ENCODE results near the gene TAB2.

Gene TAB2

GRCh38 chr6:149422581-149422980 lies 105.1 kb downstream of the TAB2 start:
- TF ChIP-seq CTCF (IDR thresholded peaks at IDR 0.05; ENCODE audit: insufficient read depth, low read length, missing control alignments), result no peak
- CTCF ChIA-PET, result interaction anchor here (0.7 to 18.9 kb wide), 5 partner anchors 9 to 392 kb away, joined by 3 to 382 read pairs (median 19); no protein-coding TSS in a partner anchor

GRCh38 chr6:149423964-149424440 lies 106.5 kb downstream of the TAB2 start:
- DNase-seq (ENCODE audit: low read depth, low spot score), result no peak
- H3K4me3 ChIP-seq (ENCODE audit: low read depth, low read length), result no peak overlapping the region; the same call in 1 of the 2 replicates
- CTCF ChIA-PET, result interaction anchor here (0.6 to 18.9 kb wide), 6 partner anchors 9 to 393 kb away, joined by 3 to 382 read pairs (median 4); no protein-coding TSS in a partner anchor
- TF ChIP-seq CTCF (IDR thresholded peaks at IDR 0.05; ENCODE audit: insufficient read depth, low read length, missing control alignments), result no peak
- POLR2A ChIA-PET, result no interaction called here

More at GRCh38 chr6:149422581-149422980, 105.1 kb downstream of the TAB2 start:
- POLR2A ChIA-PET, result no interaction called here
- no peak overlapping the region for H3K4me3 ChIP-seq (ENCODE audit: low read depth, low read length)
- DNase-seq (ENCODE audit: low read depth, low spot score), result no peak

DNA sequence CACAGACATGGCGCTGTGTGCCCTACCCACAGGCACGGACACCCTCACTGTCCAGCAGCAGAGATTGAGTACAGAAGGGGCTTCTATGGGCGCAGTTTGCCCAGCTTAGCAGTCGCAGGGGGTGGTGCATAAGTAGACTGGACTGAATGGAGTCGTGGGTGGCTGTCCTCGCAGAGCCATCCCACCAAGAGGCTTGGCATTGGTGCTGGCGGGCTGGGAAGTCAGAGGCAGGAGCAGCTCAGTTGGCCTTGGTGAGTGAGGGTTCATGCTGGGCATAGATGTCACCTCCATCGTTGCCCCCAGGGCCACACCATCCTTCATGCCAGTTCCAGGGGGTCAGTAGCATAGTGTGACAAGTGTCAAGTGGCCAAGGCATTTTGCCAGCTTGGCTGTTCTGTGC lies 107.7 kb downstream of the TAB2 start:
- DNase-seq (ENCODE audit: low read depth, low spot score), result no peak
- ChIA-PET POLR2A (no interaction called here), CTCF (interaction anchor here (1.5 to 18.9 kb wide), 2 partner anchors 15 to 394 kb away, joined by 5 to 382 read pairs; no protein-coding TSS in a partner anchor)
- TF ChIP-seq CTCF (IDR thresholded peaks at IDR 0.05; ENCODE audit: insufficient read depth, low read length, missing control alignments), result no peak
- H3K4me3 ChIP-seq (ENCODE audit: low read depth, low read length), result no peak overlapping the region

DNA sequence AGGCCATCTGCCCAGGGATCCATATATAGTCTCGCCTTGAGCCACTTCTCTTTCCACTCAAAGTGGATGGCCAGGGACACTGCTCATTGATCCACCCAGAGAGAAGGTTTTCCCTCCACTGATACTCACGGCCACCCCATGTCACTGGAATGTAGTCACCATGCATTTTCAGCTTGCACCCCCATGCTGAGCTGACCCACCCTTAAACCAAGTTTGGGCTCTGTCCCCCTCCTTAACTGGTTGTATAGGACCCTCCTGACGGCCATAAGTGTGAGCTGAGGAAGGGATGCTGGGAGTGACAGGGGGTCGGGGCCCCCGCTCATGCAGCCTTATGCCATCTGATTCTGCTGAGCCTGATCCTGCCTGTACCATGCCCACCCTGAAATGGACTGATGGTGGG lies 108.2 kb downstream of the TAB2 start:
- no peak for DNase-seq (ENCODE audit: low read depth, low spot score)
- TF ChIP-seq CTCF (IDR thresholded peaks at IDR 0.05; ENCODE audit: insufficient read depth, low read length, missing control alignments), result no peak
- no peak overlapping the region for H3K4me3 ChIP-seq (ENCODE audit: low read depth, low read length)
- POLR2A ChIA-PET, result no interaction called here
- CTCF ChIA-PET, result interaction anchor here (18.9 kb wide), 1 partner anchor 395 kb away, joined by 382 read pairs; no protein-coding TSS in a partner anchor

DNA sequence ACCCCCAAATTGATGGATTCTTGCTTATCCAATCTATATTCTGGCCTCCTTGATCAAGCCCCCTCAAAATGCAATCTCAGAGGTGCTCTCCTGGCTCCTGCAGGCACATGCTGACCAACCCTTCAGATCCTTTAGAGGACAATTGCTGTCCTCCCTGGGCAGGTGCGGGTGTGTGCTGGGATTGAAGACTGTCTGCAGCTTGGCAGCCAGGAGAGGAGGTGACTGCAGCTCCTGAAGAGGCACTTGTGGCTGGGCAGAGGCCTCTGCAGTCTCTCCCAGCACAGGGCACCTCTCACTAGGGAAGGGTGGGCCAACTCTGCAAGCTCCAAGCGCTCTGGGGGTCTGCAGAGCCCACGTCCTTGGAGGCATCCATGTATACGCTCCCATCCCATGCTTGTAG lies 111.1 kb downstream of the TAB2 start:
- CTCF ChIA-PET, result interaction anchor here (0.7 to 18.9 kb wide), 5 partner anchors 9 to 398 kb away, joined by 3 to 382 read pairs (median 8); no protein-coding TSS in a partner anchor
- no peak for TF ChIP-seq CTCF (IDR thresholded peaks at IDR 0.05; ENCODE audit: insufficient read depth, low read length, missing control alignments)
- no peak for DNase-seq (ENCODE audit: low read depth, low spot score)
- POLR2A ChIA-PET, result interaction anchor here (1.3 kb wide), 1 partner anchor 396 kb away, joined by 3 read pairs; no protein-coding TSS in a partner anchor
- no peak overlapping the region for H3K4me3 ChIP-seq (ENCODE audit: low read depth, low read length)

DNA sequence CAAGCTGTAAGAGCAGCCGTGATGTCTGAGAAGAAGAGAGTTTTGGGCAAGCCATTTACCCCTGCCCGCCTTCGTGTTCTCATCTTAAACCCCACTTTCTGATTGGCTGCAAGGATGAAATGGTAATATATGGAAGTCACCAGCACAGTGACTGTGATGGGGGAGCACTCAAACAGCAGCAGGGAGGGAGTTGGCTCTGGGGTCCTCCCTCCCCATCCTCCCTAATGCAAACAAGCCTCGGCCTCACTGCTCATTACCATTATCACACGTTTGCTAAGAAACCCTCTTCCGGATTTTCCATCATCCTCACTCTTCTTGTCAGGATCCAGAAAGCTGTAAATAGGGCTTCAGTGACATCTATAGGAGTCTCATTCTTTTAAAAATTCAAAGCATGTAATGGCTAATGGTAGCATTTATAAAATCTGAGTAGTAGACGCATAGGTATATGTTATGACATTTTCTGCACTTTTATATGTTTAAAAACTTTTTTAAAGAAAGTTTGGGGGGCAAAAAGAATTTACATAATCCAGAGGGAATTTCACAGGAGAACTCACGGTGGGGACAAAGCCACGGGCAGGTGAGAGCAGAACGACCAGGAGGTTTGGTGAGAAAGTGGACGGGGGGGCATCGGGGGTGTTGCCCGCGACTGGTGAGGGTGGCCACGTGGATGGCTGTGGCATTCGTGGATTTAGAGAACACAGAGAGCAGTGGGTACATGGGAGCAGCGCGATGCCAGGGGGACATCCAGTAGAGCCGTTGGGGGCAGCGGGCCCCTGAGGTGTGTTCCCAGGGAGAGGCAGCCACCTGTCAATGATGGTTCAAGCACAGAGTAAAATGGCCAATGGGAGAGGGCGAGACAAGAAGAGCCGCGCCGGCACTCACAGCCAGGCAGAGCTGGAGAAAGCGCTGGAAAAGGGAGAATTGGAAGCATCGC lies 112.2 kb downstream of the TAB2 start:
- ChIA-PET CTCF (interaction anchor here (0.7 to 18.9 kb wide), 10 partner anchors 10 to 852 kb away, joined by 3 to 382 read pairs (median 6); no protein-coding TSS in a partner anchor), POLR2A (interaction anchor here (1.3 kb wide), 1 partner anchor 397 kb away, joined by 3 read pairs; no protein-coding TSS in a partner anchor)
- no peak for TF ChIP-seq CTCF (IDR thresholded peaks at IDR 0.05; ENCODE audit: insufficient read depth, low read length, missing control alignments)
- DNase-seq (ENCODE audit: low read depth, low spot score), result no peak
- H3K4me3 ChIP-seq (ENCODE audit: low read depth, low read length), result no peak overlapping the region

All from AG04449 (cell line).